K562 (cell line): ENCODE measurements around the gene RASGRP2. TPM values are rescaled to one million over a fixed set of nuclear protein-coding genes. Genes with fewer than 3 reads are reported as not detected.

ENCODE experiments used
- AFF1 ChIP-seq, 2 experiments: fragments of 450-650 bp; IDR thresholded peaks; 2 replicates each; pipeline ENCODE4 v1.6.1; 2018; ENCODE audit warnings: mild to moderate bottlenecking in 2 of 2, low read depth in 1 of 2; ENCODE audit not compliant: partially characterized antibody in 2 of 2
- HMG20B ChIP-seq: fragments of 250-450 bp; sonication (Bioruptor Pico); IDR thresholded peaks from 2 replicates; pipeline ENCODE4 v1.5.0; 2021; ENCODE audit warnings: mild to moderate bottlenecking
- L3MBTL2 ChIP-seq: fragments of 450-650 bp; IDR thresholded peaks from 2 replicates; pipeline ENCODE4 v1.6.1; 2016; ENCODE audit warnings: mild to moderate bottlenecking, moderate library complexity
- MEIS2 ChIP-seq: fragments of 450-650 bp; IDR thresholded peaks from 2 replicates; pipeline ENCODE4 v1.6.1; 2014; ENCODE audit warnings: mild to moderate bottlenecking; ENCODE audit not compliant: partially characterized antibody
- NRF1 ChIP-seq, 2 experiments: fragments of 450-650 bp; IDR thresholded peaks in 1 of 2; conservative IDR thresholded peaks in 1 of 2; 2 replicates each; pipeline ENCODE4 v1.6.1; 2014; ENCODE audit warnings: mild to moderate bottlenecking in 2 of 2
- POLR2G ChIP-seq: fragments of 200-400 bp; formaldehyde crosslinking; IDR thresholded peaks from 2 replicates; pipeline ENCODE4 v1.6.1; 2017; ENCODE audit warnings: low read depth, mild to moderate bottlenecking, antibody characterized with exemption, low read length, moderate library complexity
- RBFOX2 ChIP-seq: fragments of 200-400 bp; formaldehyde crosslinking; IDR thresholded peaks from 2 replicates; pipeline ENCODE4 v1.6.1; 2017; ENCODE audit warnings: low read depth, mild to moderate bottlenecking, low read length, moderate library complexity
- SIN3A ChIP-seq, 2 experiments: fragments of 150-350 bp in 1 of 2; IDR thresholded peaks; 2 replicates each; pipeline ENCODE4 v1.6.1; 2011 to 2016; ENCODE audit warnings: borderline replicate concordance in 2 of 2, low read depth in 2 of 2, low read length in 2 of 2, mild to moderate bottlenecking in 2 of 2, moderate library complexity in 2 of 2; ENCODE audit not compliant: control insufficient read depth in 1 of 2
- SP2 ChIP-seq: IDR thresholded peaks from 2 replicates; pipeline ENCODE4 v1.6.1; 2011; ENCODE audit warnings: mild to moderate bottlenecking, low read depth, low read length, moderate library complexity; ENCODE audit not compliant: poor library complexity, severe bottlenecking; ENCODE audit errors: extremely low read depth
- STAT5B ChIP-seq: fragments of 250-450 bp; sonication (Bioruptor Pico); IDR thresholded peaks from 2 replicates; pipeline ENCODE4 v1.8.0; 2021; ENCODE audit warnings: mild to moderate bottlenecking, inconsistent platforms
- TAF7 ChIP-seq: fragments of 450-650 bp; IDR thresholded peaks from 2 replicates; pipeline ENCODE4 v1.6.1; 2016; ENCODE audit warnings: missing genetic modification characterization, missing compliant biosample characterization
- ZNF511 ChIP-seq: sonication (generic); formaldehyde crosslinking; IDR thresholded peaks from 2 replicates; pipeline ENCODE4 v1.8.0; 2022; ENCODE audit warnings: mild to moderate bottlenecking, missing genetic modification reagents
- polyA plus RNA-seq, 8 experiments: library from polyadenylated mRNA; depleted of rRNA in 4 of 8; stranded (reverse) in 5 of 8; unstranded in 3 of 8; fragments of >200 nt; fragmentation: Nextera tagmentation in 2 of 8; fragmentation: Illumina TruSeq in 1 of 8; extraction: Ambion mirVana in 2 of 8; extraction: Trizol in 1 of 8; gene quantifications; 2 replicates each; pipeline versions ENCODE4 v1.2.1 to v1.2.3, GENCODE V29; 2011 to 2014; ENCODE audit warnings: inconsistent platforms in 1 of 8, missing spikeins in 1 of 8
- total RNA-seq, 7 experiments: library from RNA; depleted of rRNA in 6 of 7; stranded (reverse); fragments of >200 nt in 6 of 7; fragmentation: Illumina TruSeq in 2 of 7; extraction: Trizol in 2 of 7; gene quantifications; 2 replicates each; pipeline versions ENCODE4 v1.2.1 to v1.2.3, GENCODE V29; 2011 to 2021; ENCODE audit warnings: low replicate concordance in 1 of 7

RASGRP2 gene
- total and polyA plus RNA-seq, 9 of the 15 experiments (the other 6 are each of a cell fraction or from before 2014, with no cell fraction given): 0.87 to 22.7 (median 5.5) TPM

GRCh38 chr11:64777449-64778222 is 33.7 kb upstream of the RASGRP2 start (continued):
- TF ChIP-seq RBFOX2: peak; percentile 53
- TF ChIP-seq ZNF511 (CRISPR knock-in tag): peak; percentile 63; the same call in 1 of the 2 replicates
- no peak for TF ChIP-seq SP2
- TF ChIP-seq TAF7 (tag): no peak
- no peak for TF ChIP-seq STAT5B (CRISPR knock-in tag)
- peak; percentile 62 to 66; a peak in 1 of 4 replicates for TF ChIP-seq SIN3A (IDR thresholded peaks at IDR 0.05; ENCODE audit: borderline replicate concordance in 2 of 2, control insufficient read depth in 1 of 2, low read depth in 2 of 2, low read length in 2 of 2)
- TF ChIP-seq HMG20B (CRISPR knock-in tag): no peak
- TF ChIP-seq NRF1 (conservative IDR thresholded peaks at IDR 0.05 in 1 of 2, IDR thresholded peaks at IDR 0.05 in 1 of 2): peak; percentile 92 to 93
- no peak for TF ChIP-seq AFF1 (IDR thresholded peaks at IDR 0.05; ENCODE audit: low read depth in 1 of 2, partially characterized antibody in 2 of 2)
- peak; percentile 8; the same call in 1 of the 2 replicates for TF ChIP-seq POLR2G
- no peak for TF ChIP-seq L3MBTL2
- TF ChIP-seq MEIS2: peak; percentile 62
